ENCODE results near the gene LRRD1. TPM values are rescaled to one million over a fixed set of nuclear protein-coding genes. Genes with fewer than 3 reads are reported as not detected.

LRRD1 gene
- total and polyA plus RNA-seq, 2 of the 13 experiments (the other 11 are each of a cell fraction or from before 2014, with no cell fraction given), result 0.03 TPM; not detected in 1

DNA sequence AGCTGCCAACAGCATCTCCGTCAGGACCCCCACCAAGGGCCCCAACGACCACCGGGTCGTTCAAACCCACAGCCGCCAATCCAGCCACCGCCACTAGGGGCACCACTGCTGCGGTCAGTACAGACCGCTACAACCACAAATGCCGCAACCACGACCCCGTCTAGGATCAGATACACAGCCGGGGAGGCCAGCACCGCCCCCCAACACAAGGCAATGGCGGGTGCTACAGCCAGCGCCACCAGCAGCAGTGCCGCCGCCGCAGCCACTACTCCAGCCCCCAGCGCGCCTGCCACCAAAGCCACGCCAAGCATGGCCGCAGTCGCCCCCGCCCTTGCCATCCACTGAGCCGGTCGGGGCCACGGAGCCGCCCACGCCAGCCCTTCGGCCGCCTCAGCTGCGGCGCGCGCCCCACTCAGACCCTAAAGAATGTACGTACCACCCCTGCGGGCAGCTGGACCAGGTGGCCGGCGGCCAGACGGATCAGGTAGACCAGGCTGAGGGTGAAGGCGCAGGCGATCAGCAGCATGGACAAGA lies 45.1 kb downstream of the LRRD1 start (continued):
- TF ChIP-seq, protein P1, sequence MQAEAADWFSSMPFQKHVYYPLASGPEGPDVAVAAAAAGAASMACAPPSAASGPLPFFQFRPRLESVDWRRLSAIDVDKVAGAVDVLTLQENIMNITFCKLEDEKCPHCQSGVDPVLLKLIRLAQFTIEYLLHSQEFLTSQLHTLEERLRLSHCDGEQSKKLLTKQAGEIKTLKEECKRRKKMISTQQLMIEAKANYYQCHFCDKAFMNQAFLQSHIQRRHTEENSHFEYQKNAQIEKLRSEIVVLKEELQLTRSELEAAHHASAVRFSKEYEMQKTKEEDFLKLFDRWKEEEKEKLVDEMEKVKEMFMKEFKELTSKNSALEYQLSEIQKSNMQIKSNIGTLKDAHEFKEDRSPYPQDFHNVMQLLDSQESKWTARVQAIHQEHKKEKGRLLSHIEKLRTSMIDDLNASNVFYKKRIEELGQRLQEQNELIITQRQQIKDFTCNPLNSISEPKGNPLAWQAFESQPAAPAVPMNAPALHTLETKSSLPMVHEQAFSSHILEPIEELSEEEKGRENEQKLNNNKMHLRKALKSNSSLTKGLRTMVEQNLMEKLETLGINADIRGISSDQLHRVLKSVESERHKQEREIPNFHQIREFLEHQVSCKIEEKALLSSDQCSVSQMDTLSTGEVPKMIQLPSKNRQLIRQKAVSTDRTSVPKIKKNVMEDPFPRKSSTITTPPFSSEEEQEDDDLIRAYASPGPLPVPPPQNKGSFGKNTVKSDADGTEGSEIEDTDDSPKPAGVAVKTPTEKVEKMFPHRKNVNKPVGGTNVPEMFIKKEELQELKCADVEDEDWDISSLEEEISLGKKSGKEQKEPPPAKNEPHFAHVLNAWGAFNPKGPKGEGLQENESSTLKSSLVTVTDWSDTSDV (CRISPR knock-in tag; IDR thresholded peaks at IDR 0.05), result no peak
- TF ChIP-seq FOXK1 (CRISPR knock-in tag; IDR thresholded peaks at IDR 0.05; ENCODE audit: borderline replicate concordance, low read depth) (no peak; the same call in 1 of the 2 replicates), KDM5B (CRISPR knock-in tag; IDR thresholded peaks at IDR 0.05; ENCODE audit: borderline replicate concordance) (no peak), NONO (IDR thresholded peaks at IDR 0.05) (no peak), NONO (CRISPR knock-in tag; conservative IDR thresholded peaks at IDR 0.05) (peak; percentile 16; the same call in 1 of the 2 replicates), ZNF777 (CRISPR knock-in tag; IDR thresholded peaks at IDR 0.05) (peak; percentile 89; the same call in 1 of the 2 replicates), TEAD3 (CRISPR knock-in tag; optimal IDR thresholded peaks at IDR 0.05; ENCODE audit: borderline replicate concordance) (peak; percentile 35), SAP130 (CRISPR knock-in tag; IDR thresholded peaks at IDR 0.05; ENCODE audit: low read depth) (0 out of 2 replicates have a peak, but pooled peaks have one; percentile 29), REL (CRISPR knock-in tag; conservative IDR thresholded peaks at IDR 0.05) (no peak), MIER2 (CRISPR knock-in tag; IDR thresholded peaks at IDR 0.05) (no peak), SMAD1 (CRISPR knock-in tag; IDR thresholded peaks at IDR 0.05; ENCODE audit: borderline replicate concordance, low read depth) (peak; percentile 28; the same call in 1 of the 2 replicates), ZBTB21 (CRISPR knock-in tag; IDR thresholded peaks at IDR 0.05) (no peak)
- TF ChIP-seq, protein P2, sequence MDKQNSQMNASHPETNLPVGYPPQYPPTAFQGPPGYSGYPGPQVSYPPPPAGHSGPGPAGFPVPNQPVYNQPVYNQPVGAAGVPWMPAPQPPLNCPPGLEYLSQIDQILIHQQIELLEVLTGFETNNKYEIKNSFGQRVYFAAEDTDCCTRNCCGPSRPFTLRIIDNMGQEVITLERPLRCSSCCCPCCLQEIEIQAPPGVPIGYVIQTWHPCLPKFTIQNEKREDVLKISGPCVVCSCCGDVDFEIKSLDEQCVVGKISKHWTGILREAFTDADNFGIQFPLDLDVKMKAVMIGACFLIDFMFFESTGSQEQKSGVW (CRISPR knock-in tag; IDR thresholded peaks at IDR 0.05; ENCODE audit: borderline replicate concordance), result no peak
- TF ChIP-seq, protein P3, sequence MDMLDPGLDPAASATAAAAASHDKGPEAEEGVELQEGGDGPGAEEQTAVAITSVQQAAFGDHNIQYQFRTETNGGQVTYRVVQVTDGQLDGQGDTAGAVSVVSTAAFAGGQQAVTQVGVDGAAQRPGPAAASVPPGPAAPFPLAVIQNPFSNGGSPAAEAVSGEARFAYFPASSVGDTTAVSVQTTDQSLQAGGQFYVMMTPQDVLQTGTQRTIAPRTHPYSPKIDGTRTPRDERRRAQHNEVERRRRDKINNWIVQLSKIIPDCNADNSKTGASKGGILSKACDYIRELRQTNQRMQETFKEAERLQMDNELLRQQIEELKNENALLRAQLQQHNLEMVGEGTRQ (IDR thresholded peaks at IDR 0.05; ENCODE audit: low read depth, low read length), result no peak
- TF ChIP-seq, protein P3 (CRISPR knock-in tag; IDR thresholded peaks at IDR 0.05; ENCODE audit: borderline replicate concordance), result no peak
- TF ChIP-seq, protein P4, sequence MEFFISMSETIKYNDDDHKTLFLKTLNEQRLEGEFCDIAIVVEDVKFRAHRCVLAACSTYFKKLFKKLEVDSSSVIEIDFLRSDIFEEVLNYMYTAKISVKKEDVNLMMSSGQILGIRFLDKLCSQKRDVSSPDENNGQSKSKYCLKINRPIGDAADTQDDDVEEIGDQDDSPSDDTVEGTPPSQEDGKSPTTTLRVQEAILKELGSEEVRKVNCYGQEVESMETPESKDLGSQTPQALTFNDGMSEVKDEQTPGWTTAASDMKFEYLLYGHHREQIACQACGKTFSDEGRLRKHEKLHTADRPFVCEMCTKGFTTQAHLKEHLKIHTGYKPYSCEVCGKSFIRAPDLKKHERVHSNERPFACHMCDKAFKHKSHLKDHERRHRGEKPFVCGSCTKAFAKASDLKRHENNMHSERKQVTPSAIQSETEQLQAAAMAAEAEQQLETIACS (CRISPR knock-in tag; IDR thresholded peaks at IDR 0.05), result no peak
- TF ChIP-seq, protein P5, sequence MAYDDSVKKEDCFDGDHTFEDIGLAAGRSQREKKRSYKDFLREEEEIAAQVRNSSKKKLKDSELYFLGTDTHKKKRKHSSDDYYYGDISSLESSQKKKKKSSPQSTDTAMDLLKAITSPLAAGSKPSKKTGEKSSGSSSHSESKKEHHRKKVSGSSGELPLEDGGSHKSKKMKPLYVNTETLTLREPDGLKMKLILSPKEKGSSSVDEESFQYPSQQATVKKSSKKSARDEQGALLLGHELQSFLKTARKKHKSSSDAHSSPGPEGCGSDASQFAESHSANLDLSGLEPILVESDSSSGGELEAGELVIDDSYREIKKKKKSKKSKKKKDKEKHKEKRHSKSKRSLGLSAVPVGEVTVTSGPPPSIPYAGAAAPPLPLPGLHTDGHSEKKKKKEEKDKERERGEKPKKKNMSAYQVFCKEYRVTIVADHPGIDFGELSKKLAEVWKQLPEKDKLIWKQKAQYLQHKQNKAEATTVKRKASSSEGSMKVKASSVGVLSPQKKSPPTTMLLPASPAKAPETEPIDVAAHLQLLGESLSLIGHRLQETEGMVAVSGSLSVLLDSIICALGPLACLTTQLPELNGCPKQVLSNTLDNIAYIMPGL (CRISPR knock-in tag; IDR thresholded peaks at IDR 0.05; ENCODE audit: borderline replicate concordance in 1 of 2, low read depth in 1 of 2), result peak; percentile 96 to 99
- TF ChIP-seq, protein P6, sequence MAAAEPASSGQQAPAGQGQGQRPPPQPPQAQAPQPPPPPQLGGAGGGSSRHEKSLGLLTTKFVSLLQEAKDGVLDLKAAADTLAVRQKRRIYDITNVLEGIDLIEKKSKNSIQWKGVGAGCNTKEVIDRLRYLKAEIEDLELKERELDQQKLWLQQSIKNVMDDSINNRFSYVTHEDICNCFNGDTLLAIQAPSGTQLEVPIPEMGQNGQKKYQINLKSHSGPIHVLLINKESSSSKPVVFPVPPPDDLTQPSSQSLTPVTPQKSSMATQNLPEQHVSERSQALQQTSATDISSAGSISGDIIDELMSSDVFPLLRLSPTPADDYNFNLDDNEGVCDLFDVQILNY (CRISPR knock-in tag; conservative IDR thresholded peaks at IDR 0.05), result no peak

Measured in HepG2 (cell line).